H1 (cell line): ENCODE results near the gene RLBP1. TPM values are rescaled to one million over a fixed set of nuclear protein-coding genes. Genes with fewer than 3 reads are reported as not detected.

Experiments
- ASH2L ChIP-seq: fragments of 200-600, 300-600 bp; sonication (generic); IDR thresholded peaks from one replicate; pipeline ENCODE4 v1.7.1; 2017; ENCODE audit warnings: low read length
- CHD2 ChIP-seq: IDR thresholded peaks from 2 replicates; pipeline ENCODE4 v1.6.1; 2012; ENCODE audit warnings: low read length, improper control_type of control experiment
- NANOG ChIP-seq: IDR thresholded peaks from 2 replicates; pipeline ENCODE4 v1.6.1; 2011; ENCODE audit warnings: low read length, low read depth, mild to moderate bottlenecking, inconsistent platforms; ENCODE audit not compliant: insufficient read depth, poor library complexity, severe bottlenecking
- TAF7 ChIP-seq: optimal IDR thresholded peaks from 2 replicates; pipeline ENCODE3; 2011; ENCODE audit warnings: low read depth, mild to moderate bottlenecking, inconsistent platforms, low read length, moderate library complexity, borderline replicate concordance
- polyA plus RNA-seq, 7 experiments: library from polyadenylated mRNA; depleted of rRNA in 3 of 7; stranded (reverse) in 5 of 7; unstranded in 2 of 7; fragments of >200 nt in 5 of 7; fragments of 200-250 nt in 2 of 7; gene quantifications; 1 replicate in 5 of 7; 2 replicates in 1 of 7; 4 replicates in 1 of 7; pipeline versions ENCODE4 v1.2.1 to v1.2.3, GENCODE V29; 2011 to 2013; ENCODE audit warnings: missing spikeins in 2 of 7, mixed read lengths in 2 of 7
- total RNA-seq: library from RNA; stranded (reverse); fragmentation: NEBNext Ultra II Directional; extraction: Animal tissue kit (Norgen Biotek cat#: 25700); gene quantifications from 2 replicates; pipeline ENCODE4 v1.2.1, GENCODE V29; 2021

RLBP1 gene
- total and polyA plus RNA-seq, 2 of the 8 experiments (the other 6 are each of a cell fraction or from before 2014, with no cell fraction given): 0.05 TPM; not detected in 1

DNA sequence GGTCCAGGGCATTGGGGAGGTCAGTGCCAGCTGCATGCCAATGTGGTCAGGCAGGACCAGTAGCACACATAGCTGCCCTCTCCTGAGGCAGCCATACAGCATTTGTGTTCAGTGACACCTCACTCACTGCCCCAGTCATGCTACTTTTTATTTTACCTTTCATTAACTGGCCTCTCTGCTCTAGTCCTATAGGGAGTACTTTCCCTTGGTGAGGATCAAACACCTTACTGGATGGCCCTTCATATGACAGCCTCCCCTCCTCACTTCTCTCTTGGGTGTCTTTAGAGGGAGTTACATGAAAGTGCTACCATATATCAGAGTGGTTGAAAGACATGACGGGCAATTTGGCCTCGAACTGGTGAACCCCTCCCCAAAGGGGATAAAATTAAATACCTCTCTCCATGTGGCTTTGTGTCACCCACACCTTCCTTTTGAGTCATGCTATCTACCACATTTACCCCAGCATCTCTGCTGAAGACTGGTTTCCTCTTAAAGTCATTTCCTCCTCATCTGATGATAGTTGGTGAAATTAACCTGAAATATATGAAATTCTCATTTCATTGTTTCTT, 17.6 kb downstream of the RLBP1 start (continued):
- no peak for TF ChIP-seq TAF7
- no peak for TF ChIP-seq ASH2L
- no peak for TF ChIP-seq NANOG
- TF ChIP-seq CHD2: no peak
